Memory B cell (primary cell): ENCODE results near the gene MAGEA9.
A peak's percentile ranks its signal among the peaks of the same experiment; 100 is the strongest.
"Not testable (repeated sequence)": the region's sequence is repeated elsewhere in the genome, so short reads cannot be mapped to it uniquely, and the experiment has no call there.

ENCODE experiments used
- ATAC-seq: fragments of 150-1000 bp; cut with Tn5 transposase; 2 replicates; pipeline ENCODE4 v1.10.0; 2021; ENCODE audit warnings: low read depth, mild to moderate bottlenecking, moderate library complexity
- DNase-seq, 2 donors: peaks; one replicate each; pipeline ENCODE4 v3.0.0; 2022; ENCODE audit warnings: low spot score in 2 of 2
- H3K27ac Mint-ChIP-seq: one replicate; pipeline ENCODE4 v1.8.0; 2022; ENCODE audit warnings: mild to moderate bottlenecking, moderate library complexity, mixed read lengths
- H3K27me3 Mint-ChIP-seq: one replicate; pipeline ENCODE4 v1.8.0; 2022; ENCODE audit warnings: mixed read lengths
- H3K36me3 Mint-ChIP-seq: one replicate; pipeline ENCODE4 v1.8.0; 2022; ENCODE audit warnings: mild to moderate bottlenecking, mixed read lengths
- H3K4me1 Mint-ChIP-seq: one replicate; pipeline ENCODE4 v1.8.0; 2022; ENCODE audit warnings: mixed read lengths
- H3K4me3 Mint-ChIP-seq: one replicate; pipeline ENCODE4 v1.8.0; 2022; ENCODE audit warnings: mild to moderate bottlenecking, moderate library complexity, mixed read lengths
- H3K9me3 Mint-ChIP-seq: one replicate; pipeline ENCODE4 v1.8.0; 2022; ENCODE audit warnings: mixed read lengths

The MAGEA9 gene, protein sequence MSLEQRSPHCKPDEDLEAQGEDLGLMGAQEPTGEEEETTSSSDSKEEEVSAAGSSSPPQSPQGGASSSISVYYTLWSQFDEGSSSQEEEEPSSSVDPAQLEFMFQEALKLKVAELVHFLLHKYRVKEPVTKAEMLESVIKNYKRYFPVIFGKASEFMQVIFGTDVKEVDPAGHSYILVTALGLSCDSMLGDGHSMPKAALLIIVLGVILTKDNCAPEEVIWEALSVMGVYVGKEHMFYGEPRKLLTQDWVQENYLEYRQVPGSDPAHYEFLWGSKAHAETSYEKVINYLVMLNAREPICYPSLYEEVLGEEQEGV

DNA sequence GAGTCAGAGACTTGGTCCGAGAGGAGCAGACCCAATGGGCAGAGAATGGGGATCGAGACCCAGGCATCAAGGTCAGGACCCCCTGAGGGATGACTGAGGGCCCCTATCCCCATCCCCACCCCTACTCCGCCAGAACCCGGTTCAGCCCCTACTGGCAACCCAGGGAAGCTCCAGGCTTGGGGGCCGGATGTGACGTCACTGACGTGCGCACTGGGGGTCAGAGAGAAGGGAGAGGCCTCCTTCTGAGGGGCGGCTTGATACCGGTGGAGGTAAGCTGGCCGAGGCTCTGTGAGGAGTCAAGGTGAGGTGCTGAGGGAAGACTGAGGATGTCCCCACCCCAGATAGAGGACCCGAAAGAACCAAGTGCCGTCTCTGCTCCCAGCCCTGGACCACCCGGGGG is at the start of gene MAGEA9:
MAGEA9 (plus strand) TSS at position 204 of the 400 bp plus-strand sequence. CDS start 4,281 bp downstream, outside the sequence.
- H3K9me3 Mint-ChIP-seq, H3K4me1 Mint-ChIP-seq, ATAC-seq, H3K27me3 Mint-ChIP-seq, DNase-seq, H3K36me3 Mint-ChIP-seq, H3K4me3 Mint-ChIP-seq, H3K27ac Mint-ChIP-seq: not testable (repeated sequence)

- H3K27me3 Mint-ChIP-seq, H3K4me3 Mint-ChIP-seq, H3K9me3 Mint-ChIP-seq, H3K27ac Mint-ChIP-seq, ATAC-seq, DNase-seq, H3K36me3 Mint-ChIP-seq, H3K4me1 Mint-ChIP-seq: not testable (repeated sequence)
Observed at GRCh38 chrX:149742269-149742668, 39.5 kb upstream of the MAGEA9 start.

DNA sequence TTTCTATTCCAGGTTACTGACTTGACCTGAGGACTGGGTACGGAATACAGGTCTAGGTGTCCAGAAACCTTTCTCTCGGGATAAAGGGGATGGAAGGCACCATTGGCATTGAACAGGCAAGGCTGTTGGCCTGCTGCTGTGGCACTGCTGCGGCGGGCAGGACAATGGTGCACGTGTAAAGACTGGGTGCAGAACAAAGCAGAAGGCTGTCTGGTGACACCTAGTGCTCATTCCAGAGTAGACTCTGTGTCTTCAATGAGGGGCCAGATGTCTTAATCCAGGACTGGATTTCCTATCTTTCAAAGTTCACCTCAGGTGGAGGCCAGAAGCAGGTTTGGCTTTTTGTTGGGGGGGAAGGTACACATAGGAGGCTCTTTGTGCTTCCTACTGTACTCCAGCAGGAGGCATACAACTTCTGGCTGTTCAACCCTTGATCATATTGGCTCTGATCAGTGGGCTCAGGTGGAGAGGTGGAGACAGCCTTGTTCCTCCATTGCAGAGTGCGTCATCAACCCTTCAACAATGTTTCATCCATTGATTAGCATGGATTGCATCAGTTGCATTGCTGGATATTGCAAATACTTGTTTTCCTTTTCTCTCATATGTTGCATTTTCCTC is 35.2 kb upstream of the MAGEA9 start:
- H3K36me3 Mint-ChIP-seq, H3K27ac Mint-ChIP-seq, H3K4me3 Mint-ChIP-seq, DNase-seq, H3K27me3 Mint-ChIP-seq, H3K9me3 Mint-ChIP-seq, H3K4me1 Mint-ChIP-seq: not testable (repeated sequence)
- ATAC-seq, result peak; percentile 37

- Mint-ChIP-seq H3K27ac (no peak overlapping the region), H3K36me3 (no peaks in the 10 kb centered on the region), H3K4me3 (no peak overlapping the region), H3K4me1 (no peaks in the 10 kb centered on the region), H3K9me3 (no peaks in the 10 kb centered on the region), H3K27me3 (peaks cover 2% of the 10 kb centered on the region)
- DNase-seq (no peak), ATAC-seq (no peak)
Observed at GRCh38 chrX:149757206-149758067, 24.3 kb upstream of the MAGEA9 start.

DNA sequence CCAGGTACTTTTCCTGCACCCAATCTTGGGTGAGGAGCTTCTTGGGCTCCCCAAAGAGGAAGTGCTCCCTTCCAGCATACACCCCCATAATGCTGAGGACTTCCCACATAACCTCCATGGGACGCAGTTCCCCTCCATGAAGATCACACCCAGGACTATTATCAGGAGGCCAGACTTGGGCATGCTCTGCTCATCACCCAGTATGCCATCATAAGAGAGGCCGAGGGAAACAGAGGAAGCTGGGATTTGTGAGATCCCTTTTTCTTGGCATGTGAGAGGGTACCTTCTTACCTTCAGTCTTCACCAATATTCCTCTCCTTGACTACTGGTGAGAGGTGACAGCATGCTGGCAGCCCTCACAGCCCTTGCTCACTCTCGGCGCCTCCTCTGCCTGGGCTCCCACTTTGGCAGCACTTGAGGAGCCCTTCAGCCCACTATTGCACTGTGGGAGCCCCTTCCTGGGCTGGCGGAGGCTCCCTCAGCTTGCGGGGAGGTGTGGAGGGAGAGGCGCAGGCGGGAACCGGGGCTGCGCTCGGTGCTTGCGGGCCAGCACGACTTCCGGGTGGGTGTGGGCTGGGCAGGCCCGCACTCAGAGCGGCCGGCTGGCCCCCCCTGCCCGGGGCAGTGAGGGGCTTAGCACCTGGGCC is 23.5 kb upstream of the MAGEA9 start:
- no peaks in the 10 kb centered on the region for H3K9me3 Mint-ChIP-seq
- no peak overlapping the region for H3K4me3 Mint-ChIP-seq
- peaks cover 2% of the 10 kb centered on the region for H3K27me3 Mint-ChIP-seq
- H3K36me3 Mint-ChIP-seq, result no peaks in the 10 kb centered on the region
- H3K27ac Mint-ChIP-seq, result no peak overlapping the region
- DNase-seq (no peak), ATAC-seq (no peak)
- H3K4me1 Mint-ChIP-seq, result no peaks in the 10 kb centered on the region

- not testable (repeated sequence) for H3K36me3 Mint-ChIP-seq, H3K4me1 Mint-ChIP-seq, H3K9me3 Mint-ChIP-seq, DNase-seq, H3K27ac Mint-ChIP-seq, H3K27me3 Mint-ChIP-seq, ATAC-seq, H3K4me3 Mint-ChIP-seq
Observed at GRCh38 chrX:149758715-149759078, 23.0 kb upstream of the MAGEA9 start.

DNA sequence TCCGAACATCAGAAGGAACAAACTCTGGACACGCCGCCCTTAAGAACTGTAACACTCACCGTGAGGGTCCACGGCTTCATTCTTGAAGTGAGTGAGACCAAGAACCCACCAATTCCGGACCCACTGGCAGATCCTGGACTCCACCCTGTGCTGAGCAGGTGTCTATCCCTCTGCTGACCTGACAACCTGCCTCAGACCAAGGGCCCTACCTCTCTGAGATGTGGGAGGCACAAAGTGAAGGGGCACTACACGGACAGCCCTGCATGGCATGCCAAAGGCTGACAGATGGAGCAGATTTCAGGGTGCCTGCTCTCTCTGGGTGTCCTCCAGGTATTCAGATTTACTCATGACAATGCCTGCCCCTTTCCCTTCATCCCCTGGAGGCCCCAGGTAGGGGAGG is 21.9 kb upstream of the MAGEA9 start:
- Mint-ChIP-seq H3K4me3 (no peak overlapping the region), H3K9me3 (no peaks in the 10 kb centered on the region), H3K27ac (no peak overlapping the region), H3K4me1 (no peaks in the 10 kb centered on the region), H3K27me3 (peaks cover 2% of the 10 kb centered on the region), H3K36me3 (no peaks in the 10 kb centered on the region)
- no peak for ATAC-seq
- no peak for DNase-seq

GRCh38 chrX:149760965-149761364 is 20.8 kb upstream of the MAGEA9 start:
- ATAC-seq (no peak), DNase-seq (no peak)
- Mint-ChIP-seq H3K36me3 (no peaks in the 10 kb centered on the region), H3K9me3 (no peaks in the 10 kb centered on the region), H3K4me1 (no peaks in the 10 kb centered on the region), H3K4me3 (no peak overlapping the region), H3K27me3 (peaks cover 2% of the 10 kb centered on the region), H3K27ac (no peak overlapping the region)

DNA sequence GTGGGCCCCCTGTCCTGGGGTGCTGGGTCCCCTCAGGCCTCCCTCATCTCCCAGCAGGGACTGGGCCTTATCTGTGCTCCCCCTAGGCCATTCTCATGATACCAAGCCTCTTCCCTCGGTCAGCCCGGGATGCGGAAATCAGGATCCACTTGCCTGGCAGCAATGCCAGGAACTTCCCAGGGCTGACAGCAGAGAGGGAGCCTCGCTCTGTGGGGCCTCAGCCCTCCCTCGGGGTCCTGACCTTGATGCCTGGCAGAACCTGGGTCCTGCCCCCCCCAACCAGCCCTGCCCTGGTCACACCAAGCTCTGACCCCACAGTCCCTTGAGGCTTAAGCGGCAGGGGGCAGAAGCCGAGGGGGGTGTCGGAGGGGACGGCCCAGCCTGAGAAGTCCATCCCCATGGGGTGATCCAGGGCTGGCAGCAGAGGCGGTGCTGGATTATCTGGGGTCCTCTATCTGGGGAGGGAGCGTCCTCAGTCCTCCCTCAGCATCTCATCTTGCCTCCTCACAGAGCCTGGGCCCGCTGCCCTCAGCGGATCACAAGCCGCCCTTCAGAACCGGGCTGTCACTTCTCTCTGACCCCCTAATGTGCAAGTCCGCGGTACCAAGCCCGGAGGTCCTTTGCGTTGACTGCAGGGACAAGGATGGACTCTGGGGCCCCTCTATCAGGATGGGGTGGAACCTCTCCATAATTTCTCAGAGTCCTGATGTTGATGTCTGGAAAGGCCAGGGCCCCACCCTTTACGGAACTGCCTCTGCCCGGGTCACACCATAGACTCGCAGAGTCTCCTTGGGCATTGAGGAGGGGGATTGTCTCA is 19.7 kb upstream of the MAGEA9 start:
- H3K9me3 Mint-ChIP-seq, ATAC-seq, DNase-seq, H3K27ac Mint-ChIP-seq, H3K4me1 Mint-ChIP-seq, H3K4me3 Mint-ChIP-seq, H3K27me3 Mint-ChIP-seq, H3K36me3 Mint-ChIP-seq: not testable (repeated sequence)

GRCh38 chrX:149762696-149763614 is 18.8 kb upstream of the MAGEA9 start:
- Mint-ChIP-seq H3K9me3 (no peaks in the 10 kb centered on the region), H3K27ac (no peak overlapping the region), H3K36me3 (no peaks in the 10 kb centered on the region), H3K4me1 (no peaks in the 10 kb centered on the region), H3K4me3 (no peak overlapping the region), H3K27me3 (peaks cover 2% of the 10 kb centered on the region)
- DNase-seq, result no peak
- no peak for ATAC-seq

DNA sequence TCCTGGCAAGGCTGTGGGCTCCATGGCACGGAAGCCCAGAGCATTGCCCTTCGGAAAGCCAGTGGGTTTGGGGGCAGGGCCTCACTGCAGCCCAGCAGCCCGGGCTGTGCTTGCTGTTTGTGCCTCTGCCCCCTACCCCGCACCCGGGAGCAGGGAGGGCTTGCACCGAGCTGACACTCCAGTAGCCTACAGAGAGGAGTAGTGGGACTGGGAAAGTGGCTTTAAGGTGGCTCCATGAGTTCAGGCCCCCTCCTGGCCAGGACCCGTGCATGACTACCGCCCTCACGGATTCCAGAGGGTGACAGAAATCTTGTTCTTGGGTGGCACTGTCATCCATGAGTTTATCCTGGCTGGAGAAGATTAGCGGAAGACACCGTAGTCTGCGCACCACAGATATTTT is 11.4 kb upstream of the MAGEA9 start:
- not testable (repeated sequence) for H3K27me3 Mint-ChIP-seq, ATAC-seq, DNase-seq, H3K9me3 Mint-ChIP-seq, H3K27ac Mint-ChIP-seq, H3K36me3 Mint-ChIP-seq, H3K4me1 Mint-ChIP-seq, H3K4me3 Mint-ChIP-seq

- H3K36me3 Mint-ChIP-seq, H3K27ac Mint-ChIP-seq, H3K4me3 Mint-ChIP-seq, DNase-seq, ATAC-seq, H3K4me1 Mint-ChIP-seq, H3K27me3 Mint-ChIP-seq, H3K9me3 Mint-ChIP-seq: not testable (repeated sequence)
Observed at GRCh38 chrX:149773026-149773425, 8.7 kb upstream of the MAGEA9 start.

DNA sequence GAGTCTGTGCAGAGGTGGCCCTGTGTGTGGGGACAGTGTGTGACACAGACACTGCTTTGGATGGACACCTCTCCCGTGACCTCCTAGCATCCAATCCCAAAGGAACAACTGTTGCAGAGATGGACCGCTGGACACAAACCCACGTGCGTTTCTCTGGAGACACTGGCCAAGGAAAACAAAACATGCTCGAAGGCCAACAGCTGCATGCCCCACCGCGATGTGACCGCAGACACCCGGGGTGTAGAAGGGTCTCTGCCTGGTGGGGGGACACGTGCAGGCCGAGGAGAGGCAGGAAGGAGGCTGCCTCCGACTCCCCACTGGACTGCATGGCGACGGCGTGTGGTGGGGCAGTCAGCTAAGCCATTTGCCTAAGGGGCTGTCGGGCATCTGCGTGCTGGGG is 8.0 kb upstream of the MAGEA9 start, which contains the start of gene HSFX1:
HSFX1 (plus strand) TSS at position 301 of the 400 bp plus-strand sequence. CDS start 614 bp downstream, outside the sequence.
- not testable (repeated sequence) for H3K27me3 Mint-ChIP-seq, H3K4me1 Mint-ChIP-seq, ATAC-seq, DNase-seq, H3K36me3 Mint-ChIP-seq, H3K27ac Mint-ChIP-seq, H3K9me3 Mint-ChIP-seq, H3K4me3 Mint-ChIP-seq
